Measurements from ENCODE around the gene ZFPM1. TPM values are rescaled to one million over a fixed set of nuclear protein-coding genes. Genes with fewer than 3 reads are reported as not detected.

Gene ZFPM1
- total RNA-seq, 1 donor from 2014 or later, result 0.79 TPM

- FAIRE-seq, result no peak
Measured at GRCh38 chr16:88472069-88472468, 19.0 kb downstream of the ZFPM1 start.

DNA sequence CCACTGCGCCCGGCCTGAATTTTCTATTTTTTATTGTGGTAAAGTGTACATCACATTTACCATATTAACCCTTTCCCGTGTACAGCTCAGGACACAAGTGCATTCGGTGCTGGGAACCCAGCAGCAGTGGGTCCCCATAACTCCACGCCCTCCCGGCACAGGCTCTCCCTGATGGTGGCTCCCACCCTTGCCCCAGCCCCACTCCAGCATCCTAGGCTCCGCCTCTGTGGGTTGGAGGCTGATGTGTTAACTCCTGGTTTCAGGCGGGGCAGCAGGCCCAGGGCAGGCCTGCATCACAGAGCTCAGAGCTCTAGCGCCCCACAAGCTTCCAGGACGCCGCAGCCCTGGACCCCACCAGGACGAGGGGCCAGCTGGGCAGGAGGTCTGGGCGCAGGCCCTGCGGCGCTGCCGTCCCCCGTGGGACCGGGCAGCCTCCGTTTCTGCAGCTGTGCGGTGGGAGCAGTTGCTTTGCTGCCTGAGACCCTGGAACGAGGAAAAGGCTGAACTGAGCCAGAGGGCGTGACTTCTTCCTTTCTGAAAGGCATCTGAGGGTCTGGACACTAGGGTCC is 19.6 kb downstream of the ZFPM1 start:
- H3K36me3 ChIP-seq (ENCODE audit: control insufficient read depth, insufficient read depth, low read length), result no peaks in the 10 kb centered on the region
- no peak overlapping the region for H3K4me3 ChIP-seq (ENCODE audit: low read depth, low read length)
- FAIRE-seq (no peak), DNase-seq (ENCODE audit: low read depth) (no peak)
- TF ChIP-seq, protein P1, sequence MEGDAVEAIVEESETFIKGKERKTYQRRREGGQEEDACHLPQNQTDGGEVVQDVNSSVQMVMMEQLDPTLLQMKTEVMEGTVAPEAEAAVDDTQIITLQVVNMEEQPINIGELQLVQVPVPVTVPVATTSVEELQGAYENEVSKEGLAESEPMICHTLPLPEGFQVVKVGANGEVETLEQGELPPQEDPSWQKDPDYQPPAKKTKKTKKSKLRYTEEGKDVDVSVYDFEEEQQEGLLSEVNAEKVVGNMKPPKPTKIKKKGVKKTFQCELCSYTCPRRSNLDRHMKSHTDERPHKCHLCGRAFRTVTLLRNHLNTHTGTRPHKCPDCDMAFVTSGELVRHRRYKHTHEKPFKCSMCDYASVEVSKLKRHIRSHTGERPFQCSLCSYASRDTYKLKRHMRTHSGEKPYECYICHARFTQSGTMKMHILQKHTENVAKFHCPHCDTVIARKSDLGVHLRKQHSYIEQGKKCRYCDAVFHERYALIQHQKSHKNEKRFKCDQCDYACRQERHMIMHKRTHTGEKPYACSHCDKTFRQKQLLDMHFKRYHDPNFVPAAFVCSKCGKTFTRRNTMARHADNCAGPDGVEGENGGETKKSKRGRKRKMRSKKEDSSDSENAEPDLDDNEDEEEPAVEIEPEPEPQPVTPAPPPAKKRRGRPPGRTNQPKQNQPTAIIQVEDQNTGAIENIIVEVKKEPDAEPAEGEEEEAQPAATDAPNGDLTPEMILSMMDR (IDR thresholded peaks at IDR 0.05; ENCODE audit: insufficient read depth, low read length, severe bottlenecking), result no peak
- H3K27me3 ChIP-seq (ENCODE audit: control insufficient read depth, insufficient read depth, low read length), result no peaks in the 10 kb centered on the region

More at GRCh38 chr16:88472069-88472468, 19.0 kb downstream of the ZFPM1 start:
- no peaks in the 10 kb centered on the region for H3K36me3 ChIP-seq (ENCODE audit: control insufficient read depth, insufficient read depth, low read length)
- H3K4me3 ChIP-seq (ENCODE audit: low read depth, low read length), result no peak overlapping the region
- TF ChIP-seq, protein P1 (IDR thresholded peaks at IDR 0.05; ENCODE audit: insufficient read depth, low read length, severe bottlenecking), result no peak
- no peaks in the 10 kb centered on the region for H3K27me3 ChIP-seq (ENCODE audit: control insufficient read depth, insufficient read depth, low read length)
- DNase-seq (ENCODE audit: low read depth), result no peak

DNA sequence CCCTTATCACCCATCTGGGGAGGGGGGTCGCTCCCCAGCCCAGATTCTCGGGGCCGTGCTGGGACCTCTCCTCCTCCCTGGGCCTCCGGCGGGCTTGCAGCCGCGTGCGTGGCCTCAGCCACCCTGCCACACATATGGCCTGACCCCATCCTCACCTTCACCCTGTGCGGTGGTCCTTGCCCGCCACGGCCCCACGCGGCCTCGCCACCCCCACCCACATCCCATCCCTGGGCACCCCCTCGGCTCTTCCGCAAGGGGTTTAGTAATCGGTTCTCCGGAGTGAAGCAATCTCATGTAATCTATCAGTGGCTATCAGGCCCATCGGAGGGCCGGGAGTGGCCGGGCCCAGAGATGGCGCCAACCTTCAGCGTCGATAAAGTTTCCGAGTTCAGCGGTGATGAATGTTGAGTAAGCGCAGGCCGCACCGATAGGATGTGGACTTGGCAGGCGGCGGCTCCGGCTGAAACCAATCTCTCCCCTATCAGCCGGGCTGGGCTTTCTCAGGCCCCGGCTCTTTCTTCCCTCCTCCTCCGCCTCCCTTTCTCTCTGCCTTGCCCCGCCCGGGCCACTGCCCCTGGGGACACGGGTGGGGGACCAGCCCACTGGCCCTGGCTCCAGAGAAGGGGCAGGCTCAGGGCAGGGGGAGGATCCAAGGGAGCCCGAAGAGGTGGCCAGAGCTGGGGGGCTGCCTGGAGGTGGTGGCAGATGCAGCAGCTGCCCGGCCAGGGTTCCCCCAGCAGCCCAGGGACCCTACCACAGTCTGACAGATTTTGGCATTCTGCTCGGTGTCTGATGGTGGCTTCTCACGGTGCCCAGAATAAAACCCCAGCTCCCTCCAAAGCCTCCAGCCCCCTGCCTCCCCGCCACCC is 20.8 kb downstream of the ZFPM1 start:
- Histone ChIP-seq H3K36me3 (ENCODE audit: control insufficient read depth, insufficient read depth, low read length) (no peaks in the 10 kb centered on the region), H3K27me3 (ENCODE audit: control insufficient read depth, insufficient read depth, low read length) (no peaks in the 10 kb centered on the region), H3K4me3 (ENCODE audit: low read depth, low read length) (no peak overlapping the region)
- DNase-seq (ENCODE audit: low read depth) (no peak), FAIRE-seq (no peak)
- TF ChIP-seq, protein P1 (IDR thresholded peaks at IDR 0.05; ENCODE audit: insufficient read depth, low read length, severe bottlenecking), result no peak

GRCh38 chr16:88475037-88475436 is 22.0 kb downstream of the ZFPM1 start:
- TF ChIP-seq, protein P1 (IDR thresholded peaks at IDR 0.05; ENCODE audit: insufficient read depth, low read length, severe bottlenecking), result no peak
- no peaks in the 10 kb centered on the region for H3K27me3 ChIP-seq (ENCODE audit: control insufficient read depth, insufficient read depth, low read length)
- H3K36me3 ChIP-seq (ENCODE audit: control insufficient read depth, insufficient read depth, low read length), result no peaks in the 10 kb centered on the region
- DNase-seq (ENCODE audit: low read depth) (no peak), FAIRE-seq (no peak)
- H3K4me3 ChIP-seq (ENCODE audit: low read depth, low read length), result no peak overlapping the region

DNA sequence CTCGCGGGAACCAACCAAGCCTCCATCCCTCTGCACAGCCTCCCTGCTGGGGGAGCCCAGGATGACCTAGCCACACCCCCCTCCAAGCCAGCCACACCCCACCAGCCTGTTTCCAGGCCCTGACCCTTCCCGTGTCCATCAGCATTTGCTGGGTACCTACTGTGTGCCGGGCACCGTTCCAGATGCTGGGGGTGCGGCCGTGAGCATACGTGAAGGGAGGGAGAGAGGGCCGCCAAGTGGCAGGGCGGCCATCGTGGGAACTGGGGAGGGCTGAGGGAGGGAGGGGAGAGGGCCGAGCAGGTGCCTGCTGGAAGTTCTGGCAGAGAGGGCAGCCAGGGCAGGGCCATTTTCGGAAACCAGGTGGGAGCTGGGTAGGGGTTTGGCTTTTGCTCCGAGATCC is 23.1 kb downstream of the ZFPM1 start:
- Histone ChIP-seq H3K4me3 (ENCODE audit: low read depth, low read length) (no peak overlapping the region), H3K36me3 (ENCODE audit: control insufficient read depth, insufficient read depth, low read length) (no peaks in the 10 kb centered on the region), H3K27me3 (ENCODE audit: control insufficient read depth, insufficient read depth, low read length) (no peaks in the 10 kb centered on the region)
- FAIRE-seq, result no peak
- no peak for DNase-seq (ENCODE audit: low read depth)
- TF ChIP-seq, protein P1 (IDR thresholded peaks at IDR 0.05; ENCODE audit: insufficient read depth, low read length, severe bottlenecking), result no peak

All from bronchial epithelial cell (primary cell).